Measurements from ENCODE around the gene HIGD1A. TPM values are rescaled to one million over a fixed set of nuclear protein-coding genes. Genes with fewer than 3 reads are reported as not detected.

HIGD1A gene
- total and polyA plus RNA-seq, 9 donors = 68.3 to 93.3 (median 81.3) TPM

- no peak overlapping the region for H3K27ac ChIP-seq (ENCODE audit: low read length)
- peak; percentile 27 for DNase-seq
- 75% methylated on average over 1 of the region's 2 CpGs for WGBS (ENCODE audit: insufficient coverage)
Observed at GRCh38 chr3:42763021-42763420, 41.3 kb downstream of the HIGD1A start.

GRCh38 chr3:42762046-42762724, 42.1 kb downstream of the HIGD1A start:
- Histone ChIP-seq H3K27ac (ENCODE audit: low read length) (no peak overlapping the region), H3K36me3 (ENCODE audit: control insufficient read depth, insufficient read depth, low read length) (no peaks in the 10 kb centered on the region), H3K9me3 (replicated peaks; ENCODE audit: control insufficient read depth, low read depth, low read length) (no peaks in the 10 kb centered on the region), H3K4me3 (ENCODE audit: low read length) (no peak overlapping the region), H3K4me1 (ENCODE audit: control insufficient read depth, insufficient read depth, low read length) (no peaks in the 10 kb centered on the region), H3K27me3 (ENCODE audit: control insufficient read depth, insufficient read depth, low read length) (peaks cover 2% of the 10 kb centered on the region)
- DNase-seq = peak; percentile 52
- WGBS (ENCODE audit: insufficient coverage) = no CpG with 5 or more reads among the region's 6 CpGs

More at GRCh38 chr3:42763021-42763420, 41.3 kb downstream of the HIGD1A start:
- Histone ChIP-seq H3K27me3 (ENCODE audit: control insufficient read depth, insufficient read depth, low read length) (peaks cover 1% of the 10 kb centered on the region), H3K4me1 (ENCODE audit: control insufficient read depth, insufficient read depth, low read length) (no peaks in the 10 kb centered on the region), H3K36me3 (ENCODE audit: control insufficient read depth, insufficient read depth, low read length) (no peaks in the 10 kb centered on the region), H3K4me3 (ENCODE audit: low read length) (no peak overlapping the region), H3K9me3 (replicated peaks; ENCODE audit: control insufficient read depth, low read depth, low read length) (no peaks in the 10 kb centered on the region)

GRCh38 chr3:42758126-42758525, 46.2 kb downstream of the HIGD1A start:
- Histone ChIP-seq H3K4me3 (ENCODE audit: low read length) (no peak overlapping the region), H3K4me1 (ENCODE audit: control insufficient read depth, insufficient read depth, low read length) (no peaks in the 10 kb centered on the region)
- WGBS (ENCODE audit: insufficient coverage) = 65% methylated on average over 10 of the region's 11 CpGs

GRCh38 chr3:42756681-42757213, 47.5 kb downstream of the HIGD1A start:
- Histone ChIP-seq H3K4me1 (ENCODE audit: control insufficient read depth, insufficient read depth, low read length) (peaks cover 2% of the 10 kb centered on the region), H3K27me3 (ENCODE audit: control insufficient read depth, insufficient read depth, low read length) (peaks cover 2% of the 10 kb centered on the region), H3K36me3 (ENCODE audit: control insufficient read depth, insufficient read depth, low read length) (no peaks in the 10 kb centered on the region)

More at GRCh38 chr3:42758126-42758525, 46.2 kb downstream of the HIGD1A start:
- no peak overlapping the region for H3K27ac ChIP-seq (ENCODE audit: low read length)
- H3K27me3 ChIP-seq (ENCODE audit: control insufficient read depth, insufficient read depth, low read length) = peaks cover 2% of the 10 kb centered on the region
- H3K36me3 ChIP-seq (ENCODE audit: control insufficient read depth, insufficient read depth, low read length) = no peaks in the 10 kb centered on the region
- H3K9me3 ChIP-seq (replicated peaks; ENCODE audit: control insufficient read depth, low read depth, low read length) = no peaks in the 10 kb centered on the region
- DNase-seq = no peak

GRCh38 chr3:42755681-42756578, 48.4 kb downstream of the HIGD1A start:
- Histone ChIP-seq H3K36me3 (ENCODE audit: control insufficient read depth, insufficient read depth, low read length) (no peaks in the 10 kb centered on the region), H3K4me1 (ENCODE audit: control insufficient read depth, insufficient read depth, low read length) (peaks cover 7% of the 10 kb centered on the region), H3K4me3 (ENCODE audit: low read length) (no peak overlapping the region), H3K27ac (ENCODE audit: low read length) (no peak overlapping the region), H3K9me3 (replicated peaks; ENCODE audit: control insufficient read depth, low read depth, low read length) (no peaks in the 10 kb centered on the region), H3K27me3 (ENCODE audit: control insufficient read depth, insufficient read depth, low read length) (peaks cover 2% of the 10 kb centered on the region)
- DNase-seq = peak; percentile 25
- 60% methylated on average over 2 of the region's 5 CpGs for WGBS (ENCODE audit: insufficient coverage)

More at GRCh38 chr3:42756681-42757213, 47.5 kb downstream of the HIGD1A start:
- DNase-seq = no peak
- Histone ChIP-seq H3K27ac (ENCODE audit: low read length) (no peak overlapping the region), H3K9me3 (replicated peaks; ENCODE audit: control insufficient read depth, low read depth, low read length) (no peaks in the 10 kb centered on the region), H3K4me3 (ENCODE audit: low read length) (no peak overlapping the region)
- WGBS (ENCODE audit: insufficient coverage) = 84% methylated on average over 6 of the region's 6 CpGs

- no peak overlapping the region for H3K4me3 ChIP-seq (ENCODE audit: low read length)
- no peak for DNase-seq
- H3K36me3 ChIP-seq (ENCODE audit: control insufficient read depth, insufficient read depth, low read length) = no peaks in the 10 kb centered on the region
- WGBS (ENCODE audit: insufficient coverage) = 95% methylated on average over 3 of the region's 3 CpGs
- peaks cover 2% of the 10 kb centered on the region for H3K27me3 ChIP-seq (ENCODE audit: control insufficient read depth, insufficient read depth, low read length)
- H3K9me3 ChIP-seq (replicated peaks; ENCODE audit: control insufficient read depth, low read depth, low read length) = no peaks in the 10 kb centered on the region
- H3K27ac ChIP-seq (ENCODE audit: low read length) = no peak overlapping the region
- H3K4me1 ChIP-seq (ENCODE audit: control insufficient read depth, insufficient read depth, low read length) = peaks cover 10% of the 10 kb centered on the region
Observed at GRCh38 chr3:42753757-42754156, 50.5 kb downstream of the HIGD1A start.

- DNase-seq = no peak
- H3K4me1 ChIP-seq (ENCODE audit: control insufficient read depth, insufficient read depth, low read length) = peaks cover 10% of the 10 kb centered on the region
- H3K9me3 ChIP-seq (replicated peaks; ENCODE audit: control insufficient read depth, low read depth, low read length) = no peaks in the 10 kb centered on the region
- 100% methylated on average over 1 of the region's 4 CpGs for WGBS (ENCODE audit: insufficient coverage)
- no peaks in the 10 kb centered on the region for H3K36me3 ChIP-seq (ENCODE audit: control insufficient read depth, insufficient read depth, low read length)
- H3K27ac ChIP-seq (ENCODE audit: low read length) = no peak overlapping the region
- H3K27me3 ChIP-seq (ENCODE audit: control insufficient read depth, insufficient read depth, low read length) = peaks cover under 1% of the 10 kb centered on the region
- H3K4me3 ChIP-seq (ENCODE audit: low read length) = no peak overlapping the region
Observed at GRCh38 chr3:42752961-42753360, 51.3 kb downstream of the HIGD1A start.

- Histone ChIP-seq H3K36me3 (ENCODE audit: control insufficient read depth, insufficient read depth, low read length) (no peaks in the 10 kb centered on the region), H3K9me3 (replicated peaks; ENCODE audit: control insufficient read depth, low read depth, low read length) (no peaks in the 10 kb centered on the region), H3K27ac (ENCODE audit: low read length) (no peak overlapping the region), H3K4me1 (ENCODE audit: control insufficient read depth, insufficient read depth, low read length) (peaks cover 14% of the 10 kb centered on the region), H3K27me3 (ENCODE audit: control insufficient read depth, insufficient read depth, low read length) (no peaks in the 10 kb centered on the region), H3K4me3 (ENCODE audit: low read length) (no peak overlapping the region)
- DNase-seq = no peak
- WGBS (ENCODE audit: insufficient coverage) = 96% methylated on average over 4 of the region's 9 CpGs
Observed at GRCh38 chr3:42752441-42752840, 51.8 kb downstream of the HIGD1A start.

GRCh38 chr3:42751609-42752008, 52.7 kb downstream of the HIGD1A start:
- WGBS (ENCODE audit: insufficient coverage) = 64% methylated on average over 6 of the region's 9 CpGs
- Histone ChIP-seq H3K4me1 (ENCODE audit: control insufficient read depth, insufficient read depth, low read length) (peaks cover 20% of the 10 kb centered on the region), H3K36me3 (ENCODE audit: control insufficient read depth, insufficient read depth, low read length) (no peaks in the 10 kb centered on the region), H3K27me3 (ENCODE audit: control insufficient read depth, insufficient read depth, low read length) (no peaks in the 10 kb centered on the region), H3K4me3 (ENCODE audit: low read length) (no peak overlapping the region), H3K27ac (ENCODE audit: low read length) (no peak overlapping the region), H3K9me3 (replicated peaks; ENCODE audit: control insufficient read depth, low read depth, low read length) (no peaks in the 10 kb centered on the region)
- peak; percentile 32 for DNase-seq

- Histone ChIP-seq H3K36me3 (ENCODE audit: control insufficient read depth, insufficient read depth, low read length) (no peaks in the 10 kb centered on the region), H3K4me3 (ENCODE audit: low read length) (no peak overlapping the region), H3K27me3 (ENCODE audit: control insufficient read depth, insufficient read depth, low read length) (no peaks in the 10 kb centered on the region), H3K27ac (ENCODE audit: low read length) (no peak overlapping the region), H3K9me3 (replicated peaks; ENCODE audit: control insufficient read depth, low read depth, low read length) (no peaks in the 10 kb centered on the region), H3K4me1 (ENCODE audit: control insufficient read depth, insufficient read depth, low read length) (peaks cover 28% of the 10 kb centered on the region)
- WGBS (ENCODE audit: insufficient coverage) = 85% methylated on average over 5 of the region's 7 CpGs
- DNase-seq = no peak
Observed at GRCh38 chr3:42750834-42751233, 53.5 kb downstream of the HIGD1A start.
